G401.6 (cell line): ENCODE measurements around the gene GAL3ST2.
"Not testable (repeated sequence)": the region's sequence is repeated elsewhere in the genome, so short reads cannot be mapped to it uniquely, and the experiment has no call there.

Experiments used
- FAIRE-seq: peaks from 2 replicates; lab custom pipeline; 2012; peaks lifted over from hg19 to GRCh38; lab: Jason Lieb, UNC

GAL3ST2 gene

GRCh38 chr2:241748468-241749256 lies 28.0 kb upstream of the GAL3ST2 start:
- no peak for FAIRE-seq

- no peak for FAIRE-seq
Observed at GRCh38 chr2:241750076-241750840, 26.4 kb upstream of the GAL3ST2 start.

GRCh38 chr2:241751152-241751551 lies 25.5 kb upstream of the GAL3ST2 start:
- no peak for FAIRE-seq

GRCh38 chr2:241751776-241752175 lies 24.8 kb upstream of the GAL3ST2 start:
- FAIRE-seq, result no peak

- no peak for FAIRE-seq
Observed at GRCh38 chr2:241752253-241752652, 24.4 kb upstream of the GAL3ST2 start.

GRCh38 chr2:241752689-241753276 lies 23.8 kb upstream of the GAL3ST2 start:
- no peak for FAIRE-seq

GRCh38 chr2:241753493-241753892 lies 23.1 kb upstream of the GAL3ST2 start:
- FAIRE-seq, result no peak

GRCh38 chr2:241754042-241754441 lies 22.6 kb upstream of the GAL3ST2 start:
- no peak for FAIRE-seq

GRCh38 chr2:241755166-241755565 lies 21.5 kb upstream of the GAL3ST2 start:
- no peak for FAIRE-seq

GRCh38 chr2:241755777-241756176 lies 20.8 kb upstream of the GAL3ST2 start:
- FAIRE-seq, result no peak

GRCh38 chr2:241759067-241759807 lies 17.4 kb upstream of the GAL3ST2 start:
- FAIRE-seq, result no peak

GRCh38 chr2:241759893-241760292 lies 16.7 kb upstream of the GAL3ST2 start:
- not testable (repeated sequence) for FAIRE-seq

GRCh38 chr2:241760301-241760771 lies 16.3 kb upstream of the GAL3ST2 start:
- FAIRE-seq, result no peak

GRCh38 chr2:241762321-241762932 lies 14.2 kb upstream of the GAL3ST2 start:
- no peak for FAIRE-seq

- FAIRE-seq, result no peak
Observed at GRCh38 chr2:241762933-241763369, 13.7 kb upstream of the GAL3ST2 start.

- FAIRE-seq, result no peak
Observed at GRCh38 chr2:241763551-241764274, 12.9 kb upstream of the GAL3ST2 start.

GRCh38 chr2:241764275-241765241 lies 12.1 kb upstream of the GAL3ST2 start:
- no peak for FAIRE-seq

GRCh38 chr2:241767464-241768250 lies 9.0 kb upstream of the GAL3ST2 start:
- FAIRE-seq, result no peak

GRCh38 chr2:241768251-241768711 lies 8.3 kb upstream of the GAL3ST2 start:
- no peak for FAIRE-seq
